Duodenal mucosa (tissue), 2 donors: Measurements from ENCODE around the gene TBC1D30.

Source experiments
- H3K27ac ChIP-seq: one replicate; pipeline ENCODE4 v1.7.0; 2013; ENCODE audit warnings: low read depth, low read length
- H3K27me3 ChIP-seq, 2 donors: one replicate each; pipeline ENCODE4 v1.7.0; 2013; ENCODE audit warnings: low read length in 2 of 2, control low read depth in 1 of 2; ENCODE audit not compliant: insufficient read depth in 2 of 2, control insufficient read depth in 1 of 2
- H3K36me3 ChIP-seq, 2 donors: one replicate each; pipeline ENCODE4 v1.7.0; 2013; ENCODE audit warnings: low read length in 2 of 2, control low read depth in 1 of 2; ENCODE audit not compliant: insufficient read depth in 2 of 2, control insufficient read depth in 1 of 2
- H3K4me1 ChIP-seq, 2 donors: one replicate each; pipeline ENCODE4 v1.7.0; 2013; ENCODE audit warnings: low read length in 2 of 2, control low read depth in 1 of 2; ENCODE audit not compliant: insufficient read depth in 2 of 2, control insufficient read depth in 1 of 2
- H3K4me3 ChIP-seq, 2 donors: one replicate each; pipeline ENCODE4 v1.7.0; 2013; ENCODE audit warnings: low read length in 2 of 2, low read depth in 1 of 2
- H3K9ac ChIP-seq, 2 donors: one replicate each; pipeline ENCODE4 v1.7.0; 2013; ENCODE audit warnings: low read length in 2 of 2, low read depth in 1 of 2
- H3K9me3 ChIP-seq, 2 donors: one replicate each; pipeline ENCODE4 v1.7.0; 2013; ENCODE audit warnings: low read length in 2 of 2, control low read depth in 1 of 2; ENCODE audit not compliant: control insufficient read depth in 1 of 2

TBC1D30 gene

DNA sequence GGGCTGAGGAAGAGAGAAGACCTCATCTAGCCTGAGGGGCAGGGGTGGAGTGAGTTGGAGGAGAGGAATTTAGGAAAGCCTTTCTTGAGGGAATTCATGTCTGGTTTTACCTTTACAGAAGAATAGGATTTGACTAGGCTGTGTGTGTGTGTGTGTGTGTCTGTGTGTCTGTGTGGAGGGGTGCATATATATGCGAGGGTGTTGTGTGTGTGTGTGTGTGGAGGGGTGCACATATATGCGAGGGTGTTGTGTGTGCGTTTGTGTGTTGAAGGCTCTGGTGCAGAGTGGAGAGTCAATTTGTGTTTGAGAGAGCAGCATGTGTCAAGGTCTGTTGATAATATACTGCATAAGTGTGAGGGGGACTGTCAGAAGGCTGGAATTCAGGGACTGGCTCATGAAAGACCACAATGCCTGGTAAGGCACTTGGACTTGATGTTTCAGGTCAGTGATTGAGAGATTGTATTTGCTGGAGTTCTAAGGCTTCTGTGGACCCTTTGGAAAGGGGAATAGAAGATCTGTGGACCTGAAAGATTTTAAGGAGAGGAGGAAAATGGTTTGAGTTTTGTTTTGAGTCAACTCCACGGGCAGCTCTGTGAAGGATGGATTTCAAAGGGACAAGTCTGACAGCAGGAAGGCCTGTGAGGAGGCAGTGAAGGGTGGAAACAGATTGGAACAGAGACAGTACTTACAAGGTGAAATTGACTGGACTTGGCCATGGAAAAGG is 34.6 kb downstream of the TBC1D30 start:
- Histone ChIP-seq H3K36me3 (no peaks in the 10 kb centered on the region), H3K4me3 (no peak overlapping the region), H3K9ac (no peak overlapping the region), H3K27me3 (no peaks in the 10 kb centered on the region), H3K27ac (no peak overlapping the region), H3K9me3 (no peaks in the 10 kb centered on the region), H3K4me1 (no peaks in the 10 kb centered on the region)

GRCh38 chr12:64860446-64860998 is 36.1 kb downstream of the TBC1D30 start:
- no peak overlapping the region for H3K27ac ChIP-seq

DNA sequence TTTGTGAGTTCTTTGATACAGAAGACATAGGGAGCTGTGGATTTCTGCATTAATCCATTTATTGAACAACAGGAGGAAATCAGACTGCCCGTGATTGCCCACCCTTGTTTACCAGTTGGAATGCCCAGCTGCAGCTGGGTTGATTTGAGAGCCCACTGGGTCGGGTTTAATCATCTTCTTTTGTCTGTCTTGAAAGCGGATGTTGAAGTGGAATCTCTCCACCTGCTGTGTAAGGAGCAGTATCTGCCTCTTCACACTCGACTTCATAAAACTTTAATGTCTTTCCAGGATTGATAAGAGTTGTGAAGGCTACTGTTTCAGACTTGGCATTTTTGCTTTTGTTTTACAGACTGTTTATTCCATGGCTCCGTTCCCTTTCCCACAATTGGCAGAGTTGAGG is 39.9 kb downstream of the TBC1D30 start:
- Histone ChIP-seq H3K4me1 (no peaks in the 10 kb centered on the region), H3K9me3 (no peaks in the 10 kb centered on the region), H3K27ac (no peak overlapping the region), H3K36me3 (peaks cover 0 to 8% of the 10 kb centered on the region in 2 donors), H3K9ac (no peak overlapping the region), H3K4me3 (no peak overlapping the region), H3K27me3 (no peaks in the 10 kb centered on the region)

More at GRCh38 chr12:64860446-64860998, 36.1 kb downstream of the TBC1D30 start:
- H3K4me3 ChIP-seq, result no peak overlapping the region
- no peaks in the 10 kb centered on the region for H3K4me1 ChIP-seq
- H3K9me3 ChIP-seq, result no peaks in the 10 kb centered on the region
- H3K9ac ChIP-seq, result no peak overlapping the region
- no peaks in the 10 kb centered on the region for H3K36me3 ChIP-seq
- H3K27me3 ChIP-seq, result no peaks in the 10 kb centered on the region

DNA sequence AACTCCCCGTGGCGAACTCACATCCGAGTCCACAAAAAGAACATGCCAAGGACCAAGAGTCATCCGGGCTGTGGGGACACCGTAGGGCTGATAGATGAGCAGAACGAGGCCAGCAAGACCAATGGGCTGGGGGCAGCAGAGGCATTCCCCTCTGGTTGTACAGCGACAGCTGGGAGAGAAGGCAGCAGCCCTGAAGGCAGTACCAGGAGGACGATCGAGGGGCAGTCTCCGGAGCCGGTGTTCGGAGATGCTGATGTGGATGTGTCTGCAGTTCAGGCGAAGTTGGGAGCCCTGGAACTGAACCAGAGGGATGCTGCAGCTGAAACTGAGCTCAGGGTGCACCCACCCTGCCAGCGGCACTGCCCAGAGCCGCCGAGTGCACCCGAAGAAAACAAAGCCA is 50.7 kb downstream of the TBC1D30 start:
- H3K27ac ChIP-seq, result no peak overlapping the region

GRCh38 chr12:64876388-64877071 is 52.1 kb downstream of the TBC1D30 start:
- no peaks in the 10 kb centered on the region for H3K27me3 ChIP-seq
- no peak overlapping the region for H3K9ac ChIP-seq
- peaks cover 4 to 5% of the 10 kb centered on the region in 2 donors for H3K36me3 ChIP-seq
- no peak overlapping the region for H3K27ac ChIP-seq
- no peaks in the 10 kb centered on the region for H3K9me3 ChIP-seq
- H3K4me1 ChIP-seq, result no peaks in the 10 kb centered on the region
- no peak overlapping the region for H3K4me3 ChIP-seq

More for the DNA sequence above, 50.7 kb downstream of the TBC1D30 start:
- H3K9me3 ChIP-seq, result no peaks in the 10 kb centered on the region
- no peak overlapping the region for H3K4me3 ChIP-seq
- H3K36me3 ChIP-seq, result peaks cover 5 to 7% of the 10 kb centered on the region in 2 donors
- no peak overlapping the region for H3K9ac ChIP-seq
- H3K4me1 ChIP-seq, result no peaks in the 10 kb centered on the region
- no peaks in the 10 kb centered on the region for H3K27me3 ChIP-seq

- Histone ChIP-seq H3K27ac (no peak overlapping the region), H3K9ac (no peak overlapping the region), H3K4me3 (no peak overlapping the region), H3K36me3 (peaks cover 4 to 5% of the 10 kb centered on the region in 2 donors), H3K9me3 (no peaks in the 10 kb centered on the region), H3K4me1 (no peaks in the 10 kb centered on the region), H3K27me3 (no peaks in the 10 kb centered on the region)
These were observed 53.0 kb downstream of the TBC1D30 start for GRCh38 chr12:64877363-64878004.

- no peaks in the 10 kb centered on the region for H3K36me3 ChIP-seq
- no peaks in the 10 kb centered on the region for H3K9me3 ChIP-seq
- no peak overlapping the region for H3K9ac ChIP-seq
- no peak overlapping the region for H3K4me3 ChIP-seq
- no peak overlapping the region for H3K27ac ChIP-seq
- no peaks in the 10 kb centered on the region for H3K27me3 ChIP-seq
- H3K4me1 ChIP-seq, result no peaks in the 10 kb centered on the region
These were observed 58.2 kb downstream of the TBC1D30 start for GRCh38 chr12:64882687-64883086.

- Histone ChIP-seq H3K9me3 (no peaks in the 10 kb centered on the region), H3K9ac (no peak overlapping the region), H3K36me3 (no peaks in the 10 kb centered on the region), H3K4me3 (no peak overlapping the region), H3K27me3 (no peaks in the 10 kb centered on the region), H3K4me1 (no peaks in the 10 kb centered on the region), H3K27ac (no peak overlapping the region)
These were observed 59.1 kb downstream of the TBC1D30 start for GRCh38 chr12:64883264-64884163.

DNA sequence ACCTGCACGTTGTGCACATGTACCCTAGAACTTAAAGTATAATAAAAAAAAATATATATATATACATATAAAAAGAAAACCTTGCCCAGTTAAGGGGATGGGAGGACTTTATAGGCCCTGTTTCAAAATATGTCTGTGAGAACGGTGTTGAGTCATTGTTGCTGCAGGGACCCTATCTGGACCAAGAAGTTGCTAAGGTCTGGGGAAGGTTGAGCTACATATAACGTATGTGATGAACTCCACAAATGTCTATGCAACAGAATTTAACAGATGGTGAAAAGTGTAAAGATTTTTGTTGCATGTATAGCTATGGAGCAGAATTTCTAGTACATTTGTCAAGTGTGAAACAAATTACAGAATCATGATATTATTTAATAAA is 59.7 kb downstream of the TBC1D30 start:
- Histone ChIP-seq H3K4me1 (no peaks in the 10 kb centered on the region), H3K9me3 (no peaks in the 10 kb centered on the region), H3K27me3 (no peaks in the 10 kb centered on the region), H3K4me3 (no peak overlapping the region), H3K36me3 (no peaks in the 10 kb centered on the region), H3K27ac (no peak overlapping the region), H3K9ac (no peak overlapping the region)
